RWPE2 (cell line): ENCODE results near the gene PEX5L.

ENCODE experiments used
- ATAC-seq: fragments of 200-7000 bp; cut with Tn5 transposase; 3 replicates; pipeline ENCODE4 v1.9.1; 2021; ENCODE audit warnings: low read depth
- DNase-seq: peaks from one replicate; pipeline ENCODE4 v3.0.0-alpha.2; 2020; ENCODE audit warnings: low spot score
- H3K27ac ChIP-seq: fragments of 450-650 bp; 2 replicates; pipeline ENCODE4 v1.5.1; 2017; ENCODE audit warnings: mild to moderate bottlenecking; ENCODE audit not compliant: poor library complexity, severe bottlenecking
- H3K27me3 ChIP-seq: fragments of 250-450 bp; sonication (Bioruptor Pico); 2 replicates; pipeline ENCODE4 v1.5.1; 2021; ENCODE audit warnings: mild to moderate bottlenecking, moderate library complexity; ENCODE audit not compliant: insufficient read depth, poor library complexity, severe bottlenecking
- H3K36me3 ChIP-seq: fragments of 250-450 bp; sonication (Bioruptor Pico); 2 replicates; pipeline ENCODE4 v1.5.1; 2020; ENCODE audit warnings: low read depth, mild to moderate bottlenecking, moderate library complexity
- H3K4me1 ChIP-seq: fragments of 250-450 bp; sonication (Bioruptor Pico); 2 replicates; pipeline ENCODE4 v1.5.1; 2021; ENCODE audit warnings: mild to moderate bottlenecking, moderate library complexity; ENCODE audit not compliant: insufficient read depth, poor library complexity, severe bottlenecking
- H3K4me3 ChIP-seq: fragments of 250-450 bp; sonication (Bioruptor Pico); 2 replicates; pipeline ENCODE4 v1.5.1; 2021; ENCODE audit warnings: mild to moderate bottlenecking, moderate library complexity; ENCODE audit not compliant: severe bottlenecking
- H3K9me3 ChIP-seq: fragments of 250-450 bp; sonication (Bioruptor Pico); 2 replicates; pipeline ENCODE4 v1.5.1; 2021; ENCODE audit warnings: mild to moderate bottlenecking, moderate library complexity; ENCODE audit not compliant: severe bottlenecking
- CTCF ChIP-seq: fragments of 450-650 bp; IDR thresholded peaks from one replicate; pipeline ENCODE4 v1.5.1; 2017; ENCODE audit warnings: mild to moderate bottlenecking, moderate library complexity; ENCODE audit not compliant: poor library complexity, severe bottlenecking

Gene PEX5L

GRCh38 chr3:179832333-179832854 lies 204.3 kb downstream of the PEX5L start:
- Histone ChIP-seq H3K9me3 (no peaks in the 10 kb centered on the region), H3K36me3 (no peaks in the 10 kb centered on the region), H3K27ac (no peak overlapping the region), H3K4me1 (no peaks in the 10 kb centered on the region), H3K27me3 (no peaks in the 10 kb centered on the region), H3K4me3 (no peak overlapping the region)
- ATAC-seq = no peak
- DNase-seq = no peak
- TF ChIP-seq CTCF = no peak

GRCh38 chr3:179829401-179829800 lies 207.3 kb downstream of the PEX5L start:
- ATAC-seq = no peak
- H3K9me3 ChIP-seq = no peaks in the 10 kb centered on the region
- no peak for TF ChIP-seq CTCF
- DNase-seq = no peak
- no peaks in the 10 kb centered on the region for H3K27me3 ChIP-seq
- H3K4me3 ChIP-seq = no peak overlapping the region
- no peak overlapping the region for H3K27ac ChIP-seq
- no peaks in the 10 kb centered on the region for H3K36me3 ChIP-seq
- H3K4me1 ChIP-seq = no peaks in the 10 kb centered on the region

GRCh38 chr3:179828738-179829137 lies 208.0 kb downstream of the PEX5L start:
- no peaks in the 10 kb centered on the region for H3K36me3 ChIP-seq
- ATAC-seq (no peak), DNase-seq (no peak)
- no peaks in the 10 kb centered on the region for H3K4me1 ChIP-seq
- H3K4me3 ChIP-seq = no peak overlapping the region
- TF ChIP-seq CTCF = no peak
- no peak overlapping the region for H3K27ac ChIP-seq
- no peaks in the 10 kb centered on the region for H3K27me3 ChIP-seq
- no peaks in the 10 kb centered on the region for H3K9me3 ChIP-seq

GRCh38 chr3:179826247-179826637 lies 210.5 kb downstream of the PEX5L start:
- Histone ChIP-seq H3K36me3 (no peaks in the 10 kb centered on the region), H3K27ac (no peak overlapping the region), H3K9me3 (no peaks in the 10 kb centered on the region), H3K4me1 (no peaks in the 10 kb centered on the region), H3K4me3 (no peak overlapping the region), H3K27me3 (no peaks in the 10 kb centered on the region)
- TF ChIP-seq CTCF = no peak
- ATAC-seq = no peak
- DNase-seq = no peak

- Histone ChIP-seq H3K9me3 (no peaks in the 10 kb centered on the region), H3K36me3 (no peaks in the 10 kb centered on the region), H3K4me3 (no peak overlapping the region), H3K4me1 (no peaks in the 10 kb centered on the region), H3K27ac (no peak overlapping the region), H3K27me3 (no peaks in the 10 kb centered on the region)
- TF ChIP-seq CTCF = no peak
- DNase-seq = no peak
- ATAC-seq = no peak
Observed at GRCh38 chr3:179825527-179826246, 211.1 kb downstream of the PEX5L start.
